Testis (tissue), 2 donors: ENCODE data around the gene ST8SIA5.

ENCODE experiments used
- POLR2A ChIP-seq: fragments of 450-650 bp; IDR thresholded peaks from one replicate; pipeline ENCODE4 v1.6.1; 2017; ENCODE audit warnings: antibody characterized with exemption, mild to moderate bottlenecking, moderate library complexity
- TF ChIP-seq, protein P1 (sequence below), 3 experiments: fragments of 450-650 bp in 2 of 3; fragments of 200-600 bp in 1 of 3; sonication (generic) in 1 of 3; IDR thresholded peaks; one replicate each; pipeline ENCODE4 v1.5.1; 2016 to 2019; ENCODE audit warnings: antibody characterized with exemption in 3 of 3, mild to moderate bottlenecking in 2 of 3, moderate library complexity in 1 of 3

DNA sequence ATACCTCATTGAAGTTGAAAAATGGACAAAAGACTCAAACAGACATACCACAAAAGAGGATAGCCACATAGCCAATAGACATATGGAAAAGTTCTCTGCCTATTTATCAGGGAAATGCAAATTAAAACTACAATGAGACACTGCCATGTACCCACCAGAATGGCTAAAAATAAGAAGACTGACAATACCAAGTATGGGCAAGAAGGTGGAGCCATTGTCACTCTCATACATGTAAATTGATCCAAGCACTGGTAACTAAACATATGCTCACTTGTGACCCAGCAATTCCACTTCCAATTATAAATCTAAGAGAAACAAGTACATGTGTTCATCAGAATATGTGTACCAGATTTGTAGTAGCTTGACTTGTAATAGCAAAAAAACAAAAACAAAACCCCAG, 104.5 kb downstream of the ST8SIA5 start:
- TF ChIP-seq, protein P1, sequence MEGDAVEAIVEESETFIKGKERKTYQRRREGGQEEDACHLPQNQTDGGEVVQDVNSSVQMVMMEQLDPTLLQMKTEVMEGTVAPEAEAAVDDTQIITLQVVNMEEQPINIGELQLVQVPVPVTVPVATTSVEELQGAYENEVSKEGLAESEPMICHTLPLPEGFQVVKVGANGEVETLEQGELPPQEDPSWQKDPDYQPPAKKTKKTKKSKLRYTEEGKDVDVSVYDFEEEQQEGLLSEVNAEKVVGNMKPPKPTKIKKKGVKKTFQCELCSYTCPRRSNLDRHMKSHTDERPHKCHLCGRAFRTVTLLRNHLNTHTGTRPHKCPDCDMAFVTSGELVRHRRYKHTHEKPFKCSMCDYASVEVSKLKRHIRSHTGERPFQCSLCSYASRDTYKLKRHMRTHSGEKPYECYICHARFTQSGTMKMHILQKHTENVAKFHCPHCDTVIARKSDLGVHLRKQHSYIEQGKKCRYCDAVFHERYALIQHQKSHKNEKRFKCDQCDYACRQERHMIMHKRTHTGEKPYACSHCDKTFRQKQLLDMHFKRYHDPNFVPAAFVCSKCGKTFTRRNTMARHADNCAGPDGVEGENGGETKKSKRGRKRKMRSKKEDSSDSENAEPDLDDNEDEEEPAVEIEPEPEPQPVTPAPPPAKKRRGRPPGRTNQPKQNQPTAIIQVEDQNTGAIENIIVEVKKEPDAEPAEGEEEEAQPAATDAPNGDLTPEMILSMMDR (IDR thresholded peaks at IDR 0.05): no peak
- TF ChIP-seq POLR2A: no peak
